ENCODE results near the gene IL1RAPL2.
"Not testable (repeated sequence)": the region's sequence is repeated elsewhere in the genome, so short reads cannot be mapped to it uniquely, and the experiment has no call there.

The IL1RAPL2 gene

DNA sequence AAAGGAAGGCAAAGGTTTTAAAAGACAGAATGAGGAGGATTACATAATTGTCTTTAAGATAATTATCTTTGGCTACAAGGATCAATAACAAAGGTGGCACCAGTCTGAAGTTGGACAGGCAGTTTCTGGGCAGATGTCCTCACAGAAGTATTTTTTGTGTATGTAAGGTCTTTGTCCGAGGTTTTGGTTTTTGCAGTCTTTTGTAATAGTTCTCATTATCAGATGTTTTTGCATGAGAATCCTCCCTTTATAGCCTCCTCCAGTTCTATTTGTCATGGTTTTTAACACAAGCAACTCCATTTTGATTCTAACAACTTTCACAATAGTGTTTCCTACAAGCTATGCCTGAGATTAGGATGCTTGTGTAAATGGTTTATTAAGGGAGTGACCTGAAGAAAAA is 286.2 kb downstream of the IL1RAPL2 start:
- in situ Hi-C loops (cut with HindIII; ENCODE audit: low sequenced_read_pairs), result no loop called here

DNA sequence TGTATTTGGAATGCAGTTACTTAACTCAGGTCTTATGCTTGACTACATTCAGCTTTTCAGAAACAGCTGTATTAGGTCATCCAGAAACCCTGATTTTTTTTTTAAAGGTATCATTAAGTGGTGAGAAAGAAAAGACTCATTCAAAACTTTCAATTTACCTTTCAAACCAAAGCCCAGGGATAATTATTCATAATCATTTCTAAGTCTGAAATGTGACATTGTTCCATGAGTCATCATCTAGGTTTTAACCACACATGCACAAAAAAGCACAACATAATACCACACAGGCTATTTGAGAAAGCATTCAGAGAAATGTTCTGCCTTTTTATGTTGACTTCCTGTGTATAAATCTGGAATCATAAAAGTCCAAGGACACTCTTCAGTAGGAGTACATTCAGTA is 288.2 kb downstream of the IL1RAPL2 start:
- in situ Hi-C loops (cut with HindIII; ENCODE audit: low sequenced_read_pairs), result no loop called here

DNA sequence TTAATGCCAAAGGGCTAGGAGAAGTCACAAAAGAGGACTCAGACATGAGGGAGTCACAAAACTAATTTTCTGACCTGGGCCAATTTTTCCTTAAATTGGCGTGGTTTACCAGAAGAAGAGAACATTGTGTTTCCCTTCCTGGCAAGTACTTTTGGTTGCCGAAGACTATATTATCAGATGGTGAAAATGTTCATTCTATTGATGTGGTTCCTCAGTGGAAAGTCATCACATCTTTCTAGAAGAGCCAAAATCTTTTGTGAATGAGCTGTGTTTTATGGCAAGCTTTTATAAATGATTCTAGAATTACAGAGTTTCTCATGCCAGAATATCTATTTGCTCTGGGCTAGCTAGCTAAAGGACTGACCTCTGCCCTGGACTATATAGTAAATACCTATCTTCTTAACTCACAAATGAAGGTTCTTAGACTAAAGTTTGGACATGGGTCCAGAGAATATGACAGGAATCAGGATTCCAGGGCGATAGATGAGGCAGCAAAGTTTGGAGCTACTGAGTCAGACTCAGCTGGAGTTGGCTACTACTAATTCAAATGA is 288.9 kb downstream of the IL1RAPL2 start:
- in situ Hi-C loops (cut with HindIII; ENCODE audit: low sequenced_read_pairs), result no loop called here

DNA sequence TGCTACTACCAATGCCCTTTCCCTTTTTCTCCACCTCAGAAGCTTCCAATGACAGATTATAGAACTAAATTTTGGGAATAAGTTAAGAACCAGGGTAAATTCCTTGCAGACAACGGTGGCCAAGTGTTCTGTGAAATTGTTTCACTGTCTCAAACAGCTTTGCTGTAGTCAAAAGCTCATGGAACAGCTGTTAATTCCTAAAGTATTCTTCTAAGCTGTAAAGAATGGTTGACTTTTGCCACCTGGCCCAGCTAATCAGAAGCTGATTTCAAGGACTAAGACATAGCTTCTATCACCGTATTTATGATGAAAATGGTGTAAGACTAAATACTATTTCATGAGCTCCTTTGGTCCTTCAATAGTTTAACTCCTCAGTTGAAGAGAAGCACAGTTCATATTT is 297.5 kb downstream of the IL1RAPL2 start:
- in situ Hi-C loops (cut with HindIII; ENCODE audit: low sequenced_read_pairs), result no loop called here

DNA sequence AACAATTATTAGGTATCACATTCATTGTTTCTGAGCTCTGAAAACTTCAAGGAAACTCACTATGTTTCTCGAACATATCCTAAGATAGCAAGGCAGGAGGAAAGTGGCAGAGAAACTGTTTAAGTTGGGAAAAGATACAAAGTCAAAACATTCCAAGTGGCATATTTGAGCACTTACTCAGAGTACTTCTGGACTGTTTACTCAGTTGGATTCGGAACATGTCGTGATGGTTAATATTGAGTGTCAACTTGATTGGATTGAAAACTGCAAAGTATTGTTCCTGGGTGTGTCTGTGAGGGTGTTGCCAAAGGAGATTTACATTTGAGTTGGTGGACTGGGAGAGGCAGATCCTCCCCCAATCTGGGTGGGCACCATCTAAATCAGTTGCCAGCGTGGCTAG is 298.3 kb downstream of the IL1RAPL2 start:
- in situ Hi-C loops (cut with HindIII; ENCODE audit: low sequenced_read_pairs), result no loop called here

DNA sequence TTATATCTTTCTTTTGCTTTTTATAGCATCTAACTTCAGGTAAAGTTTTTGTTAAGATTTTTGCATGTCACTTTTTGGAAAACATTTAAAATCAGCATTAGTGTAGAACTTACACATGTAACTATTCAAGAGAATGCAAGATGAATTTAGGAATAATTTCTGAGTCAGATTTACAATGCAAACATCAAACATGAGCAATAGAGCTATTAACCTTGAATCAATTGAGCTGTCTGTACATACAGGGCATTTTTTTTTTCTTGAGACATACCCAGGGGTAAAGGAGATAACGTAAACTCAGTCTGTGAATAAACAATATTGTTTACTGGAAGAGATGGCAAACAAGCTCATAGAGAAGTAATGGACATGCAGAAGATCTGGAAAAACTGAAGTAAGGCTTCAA is 311.5 kb downstream of the IL1RAPL2 start:
- in situ Hi-C loops (cut with HindIII; ENCODE audit: low sequenced_read_pairs), result no loop called here

DNA sequence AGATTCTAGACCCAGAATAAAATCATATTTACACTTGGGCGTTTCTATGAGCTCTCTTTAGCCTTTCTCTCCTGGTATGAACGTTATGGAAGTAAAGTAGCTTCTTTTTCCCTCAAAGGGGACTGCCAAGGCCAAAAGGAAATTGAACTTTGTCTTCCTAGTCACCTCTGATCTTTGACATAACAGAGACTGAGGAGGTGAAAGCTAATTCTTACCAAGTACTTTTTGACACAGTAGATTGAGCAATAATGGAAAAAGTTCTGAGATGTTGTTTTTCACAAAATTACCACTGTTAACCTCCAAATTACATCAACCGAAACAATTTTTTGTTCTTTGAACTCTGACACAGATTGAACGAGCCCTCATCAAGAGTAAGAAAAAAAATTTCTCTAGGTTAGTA is 336.1 kb downstream of the IL1RAPL2 start:
- in situ Hi-C loops (cut with HindIII; ENCODE audit: low sequenced_read_pairs), result no loop called here

DNA sequence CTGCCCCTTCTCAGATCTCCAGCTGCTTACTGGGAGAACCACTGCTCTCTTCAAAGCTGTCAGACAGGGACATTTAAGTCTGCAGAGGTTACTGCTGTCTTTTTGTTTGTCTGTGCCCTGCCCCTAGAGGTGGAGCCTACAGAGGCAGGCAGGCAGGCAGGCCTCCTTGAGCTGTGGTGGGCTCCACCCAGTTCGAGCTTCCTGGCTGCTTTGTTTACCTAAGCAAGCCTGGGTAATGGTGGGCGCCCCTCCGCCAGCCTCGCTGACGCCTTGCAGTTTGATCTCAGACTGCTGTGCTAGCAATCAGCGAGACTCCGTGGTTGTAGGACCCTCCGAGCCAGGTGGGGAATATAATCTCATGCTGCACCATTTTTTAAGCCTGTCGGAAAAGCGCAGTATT is 343.7 kb downstream of the IL1RAPL2 start:
- in situ Hi-C loops (cut with HindIII; ENCODE audit: low sequenced_read_pairs), result not testable (repeated sequence)

DNA sequence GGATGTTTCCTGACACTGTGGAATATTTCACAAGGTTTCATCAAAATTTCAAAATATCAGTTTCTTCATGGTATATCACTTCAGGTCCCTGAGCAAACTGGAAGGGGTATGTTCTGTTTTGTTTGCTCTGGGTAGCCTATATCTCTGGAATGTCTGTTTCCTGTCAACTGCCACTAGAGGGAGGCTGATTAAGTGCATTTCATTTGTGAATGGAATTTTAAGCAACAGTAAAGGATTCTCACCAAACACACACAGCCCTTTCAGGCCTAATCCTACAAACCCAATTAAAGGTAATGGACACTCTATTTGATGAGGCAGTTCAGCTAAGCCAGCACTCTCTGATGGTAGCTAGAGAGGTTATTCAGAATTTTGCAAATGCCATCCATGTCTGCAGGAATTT is 347.3 kb downstream of the IL1RAPL2 start:
- in situ Hi-C loops (cut with HindIII; ENCODE audit: low sequenced_read_pairs), result no loop called here

DNA sequence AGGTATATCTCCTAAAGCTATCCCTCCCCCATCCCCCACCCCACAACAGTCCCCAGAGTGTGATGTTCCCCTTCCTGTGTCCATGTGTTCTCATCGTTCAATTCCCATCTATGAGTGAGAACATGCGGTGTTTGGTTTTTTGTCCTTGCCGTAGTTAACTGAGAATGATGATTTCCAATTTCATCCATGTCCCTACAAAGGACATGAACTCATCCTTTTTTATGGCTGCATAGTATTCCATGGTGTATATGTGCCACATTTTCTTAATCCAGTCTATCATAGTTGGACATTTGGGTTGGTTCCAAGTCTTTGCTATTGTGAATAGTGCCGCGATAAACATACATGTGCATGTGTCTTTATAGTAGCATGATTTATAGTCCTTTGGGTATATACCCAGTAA is 348.7 kb downstream of the IL1RAPL2 start:
- in situ Hi-C loops (cut with HindIII; ENCODE audit: low sequenced_read_pairs), result not testable (repeated sequence)

DNA sequence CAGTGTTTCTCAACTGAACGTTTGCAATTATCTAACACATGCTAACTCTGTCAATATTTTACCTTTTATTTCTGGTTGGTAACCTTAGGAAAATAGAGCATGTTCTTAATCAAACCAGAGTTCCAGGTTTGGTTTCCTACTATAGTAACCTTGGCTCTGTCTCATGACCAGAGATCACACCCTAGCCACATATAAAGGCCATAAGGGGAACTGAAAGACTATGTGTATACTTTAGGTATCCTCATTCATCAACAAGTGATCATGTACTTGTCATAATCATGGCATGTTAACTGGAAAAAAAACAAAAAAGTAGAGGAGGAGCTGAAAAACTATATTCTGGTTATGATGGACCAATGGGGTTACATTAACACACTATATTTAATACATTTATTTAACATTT is 352.1 kb downstream of the IL1RAPL2 start:
- in situ Hi-C loops (cut with HindIII; ENCODE audit: low sequenced_read_pairs), result no loop called here

DNA sequence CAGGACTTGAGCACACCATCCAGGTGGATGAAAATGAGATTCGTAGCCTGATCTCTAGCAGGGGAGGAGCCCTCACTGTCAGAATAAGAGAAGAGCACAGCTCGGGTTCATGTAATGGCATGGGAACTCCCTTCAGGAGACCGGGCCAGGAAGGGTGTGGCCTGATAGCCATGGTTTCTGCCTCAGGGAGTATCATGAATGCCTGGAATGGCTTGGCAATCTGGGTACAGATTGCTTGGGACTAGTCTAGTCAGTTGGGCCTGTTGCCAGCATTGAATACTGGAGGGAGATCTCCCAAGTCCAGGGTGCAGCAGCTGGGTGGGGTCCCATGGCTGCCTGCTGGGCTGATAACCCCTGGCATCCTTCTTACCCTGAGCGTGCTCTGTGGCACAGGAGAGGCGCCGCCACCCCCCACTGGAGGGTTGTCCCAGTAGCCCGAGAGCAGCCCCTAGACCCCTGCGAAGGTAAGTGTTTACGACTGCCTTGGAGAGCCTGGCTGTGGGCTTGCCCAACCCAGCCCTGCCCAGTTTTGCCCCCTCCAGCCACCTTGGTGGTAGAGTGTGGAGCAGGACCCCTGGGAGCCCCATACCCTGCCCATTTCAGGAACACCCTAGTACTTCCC is 355.7 kb downstream of the IL1RAPL2 start:
- in situ Hi-C loops (cut with HindIII; ENCODE audit: low sequenced_read_pairs), result no loop called here

DNA sequence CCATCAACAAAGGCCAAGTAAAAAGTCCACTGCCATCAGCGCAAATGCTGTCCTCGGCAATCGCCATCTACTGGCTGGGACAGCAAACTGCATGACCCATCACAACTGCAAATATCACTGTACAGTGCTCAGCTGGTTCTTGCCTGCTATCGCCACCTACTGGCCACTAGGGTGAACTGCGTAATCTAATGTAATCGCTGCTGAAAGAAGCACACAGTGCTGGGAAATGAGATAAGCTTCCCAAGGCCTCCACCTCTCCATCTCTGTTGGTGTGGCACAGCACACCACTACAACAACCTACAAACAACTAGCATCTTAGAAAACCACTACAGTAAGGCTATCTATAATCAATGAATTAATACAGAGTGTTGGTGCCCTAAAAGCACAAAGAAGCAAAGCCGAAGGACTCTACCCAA is 356.2 kb downstream of the IL1RAPL2 start:
- in situ Hi-C loops (cut with HindIII; ENCODE audit: low sequenced_read_pairs), result no loop called here

DNA sequence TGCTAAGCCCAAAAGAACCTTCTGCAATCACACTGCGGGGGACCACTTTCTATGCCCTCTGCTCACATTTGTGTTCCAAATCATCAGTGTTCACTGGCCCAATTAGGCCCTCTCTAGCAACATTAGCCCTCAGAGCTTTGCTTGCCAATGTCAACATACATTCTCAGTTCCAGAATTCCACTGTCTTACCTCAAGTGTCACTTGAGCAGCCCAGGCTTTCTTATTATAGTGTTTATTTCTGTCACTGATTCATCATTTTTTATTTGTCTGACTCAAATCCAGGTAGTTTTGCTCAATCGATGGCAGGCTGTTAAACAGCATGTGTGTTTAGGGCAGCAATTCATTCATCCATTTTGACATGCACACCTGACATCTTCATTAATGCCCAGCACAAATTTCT is 363.3 kb downstream of the IL1RAPL2 start:
- in situ Hi-C loops (cut with HindIII; ENCODE audit: low sequenced_read_pairs), result no loop called here

DNA sequence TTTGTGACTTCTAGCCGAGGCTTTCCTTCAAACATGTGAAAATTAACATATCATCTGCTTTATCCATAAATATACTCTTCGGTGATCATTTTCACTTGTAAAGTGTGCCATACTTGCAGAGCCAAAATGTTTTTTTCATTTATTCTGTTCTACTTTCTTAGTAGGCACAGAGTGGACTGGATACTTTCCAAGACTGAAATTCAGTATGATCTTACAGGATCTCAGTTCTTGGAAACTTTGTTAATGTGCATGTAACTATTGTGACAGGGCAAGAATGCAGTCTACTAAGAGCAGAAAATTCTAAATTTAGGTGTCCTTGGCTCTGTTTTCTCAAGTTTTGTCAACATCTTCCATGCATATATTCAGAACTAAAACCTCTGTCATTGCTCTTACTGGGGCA is 369.6 kb downstream of the IL1RAPL2 start:
- in situ Hi-C loops (cut with HindIII; ENCODE audit: low sequenced_read_pairs), result no loop called here

DNA sequence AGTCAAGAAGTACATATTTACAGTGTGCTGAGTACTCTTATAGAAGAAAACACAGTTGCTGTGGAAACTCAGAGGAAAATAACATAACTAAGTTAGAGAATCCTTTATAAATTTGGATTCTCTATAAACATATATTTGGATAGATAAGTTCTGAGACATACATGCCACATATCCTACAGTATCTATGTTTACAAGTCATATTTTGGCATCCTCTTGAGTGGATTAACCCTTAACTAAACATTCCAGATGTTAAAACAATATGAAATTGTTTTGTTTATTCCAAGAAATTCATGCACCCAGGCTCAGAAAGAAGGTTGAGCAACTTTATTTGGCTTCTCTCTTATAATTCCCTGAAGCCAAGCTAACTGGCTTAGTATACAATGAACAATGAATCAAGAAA is 387.3 kb downstream of the IL1RAPL2 start:
- in situ Hi-C loops (cut with HindIII; ENCODE audit: low sequenced_read_pairs), result no loop called here

DNA sequence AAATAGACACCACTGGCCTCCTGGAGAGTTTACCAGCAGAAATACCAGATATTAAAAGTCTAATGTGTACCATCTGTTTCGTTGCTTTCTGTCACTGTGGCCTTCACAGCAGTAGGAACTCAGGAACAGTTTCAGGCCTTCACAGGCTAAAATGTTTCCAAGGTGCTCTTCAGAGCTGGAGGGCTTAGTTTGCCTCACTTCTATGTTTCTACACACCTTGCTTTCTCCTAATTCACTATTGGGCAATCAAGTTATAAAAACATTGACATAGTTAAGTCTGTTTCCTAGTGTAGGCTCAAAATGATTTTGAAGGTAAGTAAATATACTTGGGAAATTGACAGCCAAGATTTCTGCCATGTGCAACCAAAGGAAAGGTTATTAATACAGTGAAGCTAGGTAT is 395.9 kb downstream of the IL1RAPL2 start:
- in situ Hi-C loops (cut with HindIII; ENCODE audit: low sequenced_read_pairs), result no loop called here

DNA sequence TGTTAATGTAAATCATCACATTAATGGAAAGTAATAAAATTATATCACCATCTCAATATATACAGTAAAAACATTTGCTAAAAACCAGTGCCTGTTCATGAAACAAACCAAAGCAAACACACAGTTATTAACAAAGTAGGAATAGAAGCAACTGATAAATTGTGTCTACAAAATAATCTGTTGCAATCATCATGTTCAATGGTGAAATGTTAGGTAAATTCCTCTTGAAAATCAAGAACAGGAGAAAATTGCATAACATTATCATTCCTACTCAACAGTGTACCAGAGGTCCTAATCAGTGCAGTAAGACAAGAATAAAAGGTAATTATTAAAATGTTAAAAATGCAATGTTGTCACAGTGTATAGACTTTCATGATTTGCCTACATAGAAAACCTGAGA is 402.2 kb downstream of the IL1RAPL2 start:
- in situ Hi-C loops (cut with HindIII; ENCODE audit: low sequenced_read_pairs), result no loop called here

DNA sequence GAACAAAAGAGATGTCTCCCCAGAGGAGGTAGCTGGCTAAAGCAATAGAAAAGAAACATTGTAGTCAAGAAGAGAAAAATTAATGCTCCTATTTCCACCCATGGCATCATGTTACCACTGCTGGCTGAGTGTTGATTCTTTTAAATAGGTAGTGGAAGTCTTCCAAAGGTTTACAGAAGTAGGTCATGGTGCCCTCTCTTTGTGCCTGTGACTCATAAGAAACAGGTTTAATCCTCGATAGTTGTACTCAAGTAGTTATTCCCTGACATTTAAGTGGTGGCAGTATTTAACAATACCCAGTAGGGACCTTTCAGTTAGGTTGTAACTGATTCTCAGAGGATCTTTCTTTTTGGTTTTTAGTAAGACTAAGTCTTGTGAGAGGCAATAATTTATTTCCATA is 406.7 kb downstream of the IL1RAPL2 start:
- in situ Hi-C loops (cut with HindIII; ENCODE audit: low sequenced_read_pairs), result no loop called here

DNA sequence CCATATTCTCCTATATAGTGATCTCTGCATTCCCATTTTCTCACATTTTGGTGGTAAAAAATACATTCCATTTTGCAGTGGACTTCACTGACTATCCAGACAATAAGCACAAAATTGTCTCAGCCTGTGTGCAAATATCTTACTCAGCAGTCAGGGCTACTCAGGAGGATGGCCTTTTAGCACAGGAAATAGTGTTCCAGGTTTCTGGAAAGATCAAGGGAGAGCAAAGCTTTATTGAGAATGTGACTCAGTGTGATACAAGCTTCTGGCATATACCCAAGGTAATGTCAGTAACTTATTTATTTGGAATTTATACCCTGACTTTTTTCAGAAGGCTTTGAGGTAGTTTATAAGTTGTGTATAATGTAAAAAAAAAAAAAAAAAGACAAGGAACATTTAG is 421.1 kb downstream of the IL1RAPL2 start:
- in situ Hi-C loops (cut with HindIII; ENCODE audit: low sequenced_read_pairs), result no loop called here

DNA sequence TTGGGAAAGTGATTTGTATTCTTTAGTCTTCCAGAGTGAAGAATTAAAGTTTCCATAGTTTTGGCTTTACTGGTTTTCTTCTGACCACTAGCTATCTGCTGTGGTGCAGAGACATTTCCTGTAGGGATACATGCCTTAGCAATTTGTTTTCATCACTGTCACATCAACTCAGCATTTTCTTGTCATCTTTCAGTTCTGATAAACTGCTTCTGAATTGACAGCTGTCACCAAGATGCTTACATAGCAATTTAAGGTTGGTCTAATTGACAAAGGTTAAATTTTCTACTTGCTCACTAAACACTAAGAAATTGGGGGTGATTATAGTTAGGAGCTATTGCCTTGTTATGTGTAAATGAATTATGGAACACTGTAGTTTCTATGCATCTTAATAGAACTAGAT is 422.0 kb downstream of the IL1RAPL2 start:
- in situ Hi-C loops (cut with HindIII; ENCODE audit: low sequenced_read_pairs), result no loop called here

DNA sequence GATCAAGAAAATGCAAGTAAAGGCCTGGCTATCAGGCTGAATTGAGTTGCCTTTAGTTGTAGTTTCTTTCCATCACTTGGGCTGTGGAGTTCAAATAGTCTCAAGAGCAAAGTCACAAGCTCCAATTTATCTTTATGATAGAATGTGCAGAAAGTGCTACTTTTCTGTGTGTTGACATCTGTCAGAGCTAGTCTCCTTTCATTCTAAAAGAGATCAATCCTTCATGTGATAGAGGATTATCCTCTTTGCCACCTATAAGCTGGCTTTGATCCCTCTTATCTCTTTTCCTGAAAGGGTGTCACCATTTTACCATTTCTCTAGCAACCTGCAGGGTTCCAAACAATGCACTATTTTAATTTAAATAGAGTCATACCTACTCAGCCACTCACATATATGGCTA is 429.5 kb downstream of the IL1RAPL2 start:
- in situ Hi-C loops (cut with HindIII; ENCODE audit: low sequenced_read_pairs), result no loop called here

DNA sequence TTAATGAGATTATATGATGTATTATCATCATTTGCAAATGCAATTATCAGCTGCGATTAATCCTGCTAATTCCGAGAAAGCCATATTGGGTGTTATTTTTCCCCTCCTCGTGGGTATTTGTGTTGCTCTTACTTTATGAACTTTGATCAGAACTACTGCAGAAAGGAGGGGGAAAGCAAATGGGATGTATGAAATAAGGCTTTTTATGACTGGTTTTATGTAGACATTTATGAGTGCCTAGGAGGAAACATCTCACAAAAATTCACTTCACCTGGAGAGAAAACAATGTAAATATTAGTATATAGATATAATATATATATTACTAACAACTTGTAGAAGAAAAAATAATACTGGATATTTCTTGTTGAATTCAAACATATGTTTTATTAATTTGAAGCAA is 440.1 kb downstream of the IL1RAPL2 start:
- in situ Hi-C loops (cut with HindIII; ENCODE audit: low sequenced_read_pairs), result no loop called here
